Measurements from ENCODE around the gene CCDC185. TPM values are rescaled to one million over a fixed set of nuclear protein-coding genes. Genes with fewer than 3 reads are reported as not detected.

CCDC185 gene
- polyA plus RNA-seq (2012; ENCODE audit: missing spikeins), result not detected

DNA sequence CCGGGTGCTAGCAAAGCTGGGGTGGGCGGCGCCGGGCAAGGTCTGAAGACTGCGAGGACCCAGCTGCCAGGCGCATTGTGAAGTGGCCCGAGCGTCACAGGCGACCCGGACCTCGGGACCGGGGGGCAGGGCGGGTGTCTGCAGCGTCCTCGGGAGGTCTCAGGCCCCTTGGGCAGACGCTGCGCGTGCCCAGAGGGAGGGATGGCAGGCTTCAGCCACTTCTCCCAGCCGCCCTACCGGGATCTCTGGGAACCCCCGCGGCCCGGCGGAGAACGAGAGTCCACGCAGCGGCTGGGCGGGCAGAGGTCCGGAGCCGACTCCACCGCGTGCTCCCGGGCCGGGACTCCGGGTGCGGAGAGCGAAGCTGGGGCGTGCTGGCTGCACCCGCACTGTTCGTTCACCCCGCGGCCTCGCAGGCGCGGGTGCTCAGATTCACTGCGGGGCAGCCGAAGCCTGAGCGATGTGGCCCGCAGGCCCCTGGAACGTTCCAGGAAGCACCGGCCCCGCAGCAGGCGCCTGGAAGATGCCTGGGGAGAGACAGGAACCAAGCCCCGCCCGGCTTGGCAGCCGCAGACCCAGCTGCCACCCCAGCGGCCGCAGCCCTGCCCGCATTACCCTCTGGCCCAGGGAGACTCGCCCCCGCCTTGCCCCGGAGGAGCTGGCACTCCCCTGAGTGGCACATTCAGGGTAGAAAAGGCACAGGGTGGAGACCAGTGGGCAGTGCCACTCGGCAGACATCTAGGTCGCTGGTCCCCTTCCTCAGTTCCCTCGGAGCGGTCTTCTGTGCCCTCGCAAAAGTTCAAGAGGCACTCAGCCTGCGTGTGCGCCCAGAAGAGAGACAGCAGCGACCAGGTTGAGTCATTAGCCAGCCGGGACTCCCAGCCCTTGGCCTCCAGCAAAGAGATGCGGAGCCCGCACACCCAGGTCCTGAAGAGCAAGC lies at the start of gene CCDC185:
Gene CCDC185 (plus strand): TSS at position 141 of the 940 bp plus-strand sequence. CDS start 61 bp downstream, at position 202.
- no peak for FAIRE-seq
- DNase-seq (ENCODE audit: insufficient read length), result no peak
- TF ChIP-seq POLR2A (IDR thresholded peaks at IDR 0.05; ENCODE audit: low read depth, low read length) (no peak), TAF1 (IDR thresholded peaks at IDR 0.05; ENCODE audit: borderline replicate concordance, low read depth, low read length) (no peak), POLR2AphosphoS5 (IDR thresholded peaks at IDR 0.05; ENCODE audit: low read depth, low read length) (no peak)

DNA sequence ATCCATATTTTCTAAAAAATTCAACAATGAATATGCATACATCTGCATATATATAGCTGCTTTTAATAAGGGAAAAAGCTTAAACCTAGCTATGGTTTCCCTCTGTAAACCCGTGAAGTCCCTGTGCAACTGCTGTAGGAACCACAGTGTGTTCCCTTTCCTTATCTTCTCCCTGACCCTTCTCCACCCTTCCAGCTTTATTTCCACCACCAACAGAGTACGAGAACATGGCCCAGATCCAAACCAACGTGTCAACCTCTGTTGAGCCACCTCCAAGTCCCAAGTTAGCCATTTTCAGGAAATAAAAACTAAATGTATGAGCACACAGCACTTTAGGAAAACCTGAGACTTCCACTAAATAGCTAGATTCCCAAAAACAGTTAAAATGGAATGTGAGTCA lies 49.5 kb upstream of the CCDC185 start:
- FAIRE-seq, result no peak
- TF ChIP-seq POLR2A (IDR thresholded peaks at IDR 0.05; ENCODE audit: low read depth, low read length) (no peak), TAF1 (IDR thresholded peaks at IDR 0.05; ENCODE audit: borderline replicate concordance, low read depth, low read length) (no peak), POLR2AphosphoS5 (IDR thresholded peaks at IDR 0.05; ENCODE audit: low read depth, low read length) (no peak)

DNA sequence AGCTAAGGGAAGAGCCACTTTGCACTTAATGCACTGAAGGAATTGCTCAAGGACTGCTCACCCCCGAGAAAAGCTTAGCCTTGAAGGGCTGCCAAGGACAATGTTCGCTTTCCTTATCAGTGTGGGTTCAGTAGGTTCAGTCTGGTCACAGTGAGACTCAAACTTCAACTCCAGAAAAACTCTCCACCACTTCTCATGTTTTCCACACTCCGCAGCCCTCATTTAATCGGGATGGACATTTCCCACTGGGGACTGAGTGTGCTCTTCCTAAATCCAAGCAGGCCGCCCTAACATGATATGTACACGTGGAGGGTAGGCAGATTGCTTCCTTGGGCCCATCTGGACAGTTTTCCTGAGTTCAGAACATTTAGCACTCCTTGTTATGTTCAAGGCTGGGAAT lies 48.7 kb upstream of the CCDC185 start:
- no peak for DNase-seq (ENCODE audit: insufficient read length)
- TF ChIP-seq POLR2A (IDR thresholded peaks at IDR 0.05; ENCODE audit: low read depth, low read length) (no peak), TAF1 (IDR thresholded peaks at IDR 0.05; ENCODE audit: borderline replicate concordance, low read depth, low read length) (no peak), POLR2AphosphoS5 (IDR thresholded peaks at IDR 0.05; ENCODE audit: low read depth, low read length) (no peak)
- FAIRE-seq, result no peak

More for the DNA sequence above, 49.5 kb upstream of the CCDC185 start:
- DNase-seq (ENCODE audit: insufficient read length), result no peak

DNA sequence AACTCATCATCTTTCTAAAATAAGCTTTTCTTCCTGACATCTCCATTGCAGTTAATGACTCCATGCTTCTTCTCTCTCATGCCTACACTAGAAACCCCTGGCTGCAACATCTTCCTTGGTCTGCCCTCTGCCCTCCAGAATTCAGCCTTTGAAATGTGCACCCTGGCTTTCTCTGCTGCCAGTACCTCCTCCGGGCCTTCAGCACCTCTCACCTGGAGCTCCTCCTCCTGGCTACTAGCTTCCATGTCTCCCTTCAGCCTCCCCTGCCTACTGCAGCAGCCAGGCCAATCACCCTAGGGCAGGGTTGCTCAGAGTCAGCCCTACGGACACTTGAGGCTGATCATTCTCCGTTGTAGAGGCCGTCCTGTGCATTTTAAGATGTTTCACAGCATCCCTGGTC lies 47.5 kb upstream of the CCDC185 start:
- TF ChIP-seq POLR2A (IDR thresholded peaks at IDR 0.05; ENCODE audit: low read depth, low read length) (no peak), POLR2AphosphoS5 (IDR thresholded peaks at IDR 0.05; ENCODE audit: low read depth, low read length) (no peak), TAF1 (IDR thresholded peaks at IDR 0.05; ENCODE audit: borderline replicate concordance, low read depth, low read length) (no peak)
- DNase-seq (ENCODE audit: insufficient read length) (no peak), FAIRE-seq (no peak)

- no peak for FAIRE-seq
- no peak for DNase-seq (ENCODE audit: insufficient read length)
- TF ChIP-seq TAF1 (IDR thresholded peaks at IDR 0.05; ENCODE audit: borderline replicate concordance, low read depth, low read length) (no peak), POLR2AphosphoS5 (IDR thresholded peaks at IDR 0.05; ENCODE audit: low read depth, low read length) (no peak), POLR2A (IDR thresholded peaks at IDR 0.05; ENCODE audit: low read depth, low read length) (no peak)
Observed at GRCh38 chr1:223346311-223346710, 46.9 kb upstream of the CCDC185 start.

DNA sequence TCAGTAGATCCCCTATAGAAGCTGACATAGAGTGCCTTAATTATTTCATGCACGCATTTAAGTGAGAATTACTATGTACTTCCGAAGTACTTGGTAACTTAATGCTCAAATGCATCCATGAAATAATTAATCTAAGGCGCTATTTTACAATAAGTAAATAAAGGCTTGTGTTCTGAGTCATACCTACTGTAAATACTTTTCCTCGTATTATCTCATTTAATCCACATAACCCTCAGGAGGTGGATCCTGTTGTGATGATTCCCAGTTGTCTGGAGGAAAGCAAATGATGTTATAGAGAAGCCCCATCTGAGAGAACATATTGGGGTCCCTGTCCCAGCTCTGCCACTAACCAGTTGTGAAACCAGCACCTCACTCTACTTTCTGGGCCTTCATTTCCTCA lies 45.6 kb upstream of the CCDC185 start:
- no peak for FAIRE-seq
- DNase-seq (ENCODE audit: insufficient read length), result no peak
- no peak for TF ChIP-seq POLR2AphosphoS5 (IDR thresholded peaks at IDR 0.05; ENCODE audit: low read depth, low read length)
- TF ChIP-seq POLR2A (IDR thresholded peaks at IDR 0.05; ENCODE audit: low read depth, low read length), result no peak
- no peak for TF ChIP-seq TAF1 (IDR thresholded peaks at IDR 0.05; ENCODE audit: borderline replicate concordance, low read depth, low read length)

- FAIRE-seq (no peak), DNase-seq (ENCODE audit: insufficient read length) (no peak)
- TF ChIP-seq TAF1 (IDR thresholded peaks at IDR 0.05; ENCODE audit: borderline replicate concordance, low read depth, low read length) (no peak), POLR2AphosphoS5 (IDR thresholded peaks at IDR 0.05; ENCODE audit: low read depth, low read length) (no peak), POLR2A (IDR thresholded peaks at IDR 0.05; ENCODE audit: low read depth, low read length) (no peak)
Observed at GRCh38 chr1:223348439-223348838, 44.8 kb upstream of the CCDC185 start.

DNA sequence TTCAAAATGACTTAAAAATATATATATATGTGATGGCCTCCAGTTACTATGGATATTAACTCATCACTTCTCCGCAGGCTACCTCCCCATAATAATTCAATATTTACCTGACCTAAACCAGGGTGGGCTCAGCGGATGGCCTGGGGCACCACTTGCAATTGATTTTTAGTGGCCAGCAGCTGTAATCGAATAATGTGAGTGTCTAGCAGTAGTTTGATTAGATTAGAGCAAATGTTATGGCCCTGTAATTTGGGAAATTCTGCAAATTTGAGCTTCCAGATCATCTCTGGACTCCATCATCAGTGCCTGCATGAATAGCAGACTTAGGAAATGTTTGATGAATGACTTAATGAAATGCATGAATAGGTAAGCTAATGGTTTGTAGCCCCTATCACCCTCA lies 44.0 kb upstream of the CCDC185 start:
- DNase-seq (ENCODE audit: insufficient read length), result no peak
- TF ChIP-seq TAF1 (IDR thresholded peaks at IDR 0.05; ENCODE audit: borderline replicate concordance, low read depth, low read length) (no peak), POLR2A (IDR thresholded peaks at IDR 0.05; ENCODE audit: low read depth, low read length) (no peak), POLR2AphosphoS5 (IDR thresholded peaks at IDR 0.05; ENCODE audit: low read depth, low read length) (no peak)
- no peak for FAIRE-seq

GRCh38 chr1:223350361-223350908 lies 42.8 kb upstream of the CCDC185 start:
- FAIRE-seq, result no peak
- no peak for DNase-seq (ENCODE audit: insufficient read length)
- TF ChIP-seq TAF1 (IDR thresholded peaks at IDR 0.05; ENCODE audit: borderline replicate concordance, low read depth, low read length) (no peak), POLR2AphosphoS5 (IDR thresholded peaks at IDR 0.05; ENCODE audit: low read depth, low read length) (no peak), POLR2A (IDR thresholded peaks at IDR 0.05; ENCODE audit: low read depth, low read length) (no peak)

- TF ChIP-seq POLR2AphosphoS5 (IDR thresholded peaks at IDR 0.05; ENCODE audit: low read depth, low read length), result no peak
- TF ChIP-seq POLR2A (IDR thresholded peaks at IDR 0.05; ENCODE audit: low read depth, low read length), result no peak
- no peak for TF ChIP-seq TAF1 (IDR thresholded peaks at IDR 0.05; ENCODE audit: borderline replicate concordance, low read depth, low read length)
- FAIRE-seq (no peak), DNase-seq (ENCODE audit: insufficient read length) (no peak)
Observed at GRCh38 chr1:223352944-223353343, 40.3 kb upstream of the CCDC185 start.

DNA sequence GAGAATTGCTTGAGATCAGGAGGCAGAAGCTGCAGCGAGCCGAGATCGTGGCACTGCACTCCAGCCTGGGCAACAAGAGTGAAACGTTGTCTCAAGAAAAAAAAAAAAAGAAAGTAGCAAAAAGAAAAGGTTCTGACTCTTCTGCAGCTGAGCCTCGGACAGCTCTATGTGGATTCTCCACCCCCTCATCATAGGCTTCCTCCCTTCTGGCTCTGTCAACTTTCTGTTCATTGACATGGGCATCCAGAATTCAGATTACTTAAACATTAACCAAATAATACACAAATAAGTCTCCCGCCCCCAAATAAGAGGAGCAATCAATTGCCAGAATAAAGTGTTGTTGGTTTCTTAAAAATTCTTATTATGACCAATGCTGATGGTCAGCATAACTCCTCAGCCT lies 39.3 kb upstream of the CCDC185 start:
- DNase-seq (ENCODE audit: insufficient read length) (no peak), FAIRE-seq (peak; percentile 27)
- TF ChIP-seq POLR2A (IDR thresholded peaks at IDR 0.05; ENCODE audit: low read depth, low read length) (no peak), TAF1 (IDR thresholded peaks at IDR 0.05; ENCODE audit: borderline replicate concordance, low read depth, low read length) (no peak), POLR2AphosphoS5 (IDR thresholded peaks at IDR 0.05; ENCODE audit: low read depth, low read length) (no peak)

DNA sequence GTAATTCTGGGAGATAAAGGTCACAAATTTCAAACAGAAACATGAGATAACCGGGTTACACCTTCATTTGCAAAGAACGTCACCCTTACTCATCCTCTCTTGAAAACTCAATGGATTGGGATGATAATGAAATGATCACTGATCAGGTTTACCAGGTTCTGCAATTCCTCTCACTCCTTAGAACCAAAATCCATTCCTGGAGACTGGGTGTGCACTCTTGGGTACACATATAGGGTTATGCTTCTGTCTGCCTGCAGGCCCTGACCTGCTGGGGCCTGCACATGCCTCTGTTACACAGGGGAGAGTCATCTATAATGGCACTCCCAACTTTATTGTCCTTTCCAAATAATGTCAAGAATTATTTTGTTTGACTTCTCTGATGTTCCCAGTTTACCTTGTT lies 37.5 kb upstream of the CCDC185 start:
- FAIRE-seq (no peak), DNase-seq (ENCODE audit: insufficient read length) (no peak)
- TF ChIP-seq TAF1 (IDR thresholded peaks at IDR 0.05; ENCODE audit: borderline replicate concordance, low read depth, low read length), result no peak
- no peak for TF ChIP-seq POLR2AphosphoS5 (IDR thresholded peaks at IDR 0.05; ENCODE audit: low read depth, low read length)
- TF ChIP-seq POLR2A (IDR thresholded peaks at IDR 0.05; ENCODE audit: low read depth, low read length), result no peak
